PC-9 (cell line): ENCODE results near the gene EVL.

ENCODE experiments used
- CTCF ChIP-seq: fragments of 200-600 bp; sonication (generic); conservative IDR thresholded peaks from 2 replicates; pipeline ENCODE4 v1.6.1; 2017; ENCODE audit warnings: mixed run types, antibody characterized with exemption, mild to moderate bottlenecking, moderate library complexity
- EZH2 ChIP-seq: fragments of 200-600 bp; sonication (generic); IDR thresholded peaks from 2 replicates; pipeline ENCODE4 v1.8.0; 2017; ENCODE audit warnings: antibody characterized with exemption, low read depth

GRCh38 chr14:100158566-100159093 lies 93.4 kb downstream of the EVL start:
- TF ChIP-seq CTCF (no peak), EZH2 (no peak)
